NCI-H146 treated with DMSO at 0.1 percent for 48 hours (cell line): Measurements from ENCODE around the gene NDE1.

Source experiments
- DNase-seq: peaks from one replicate; lab custom pipeline; 2025; ENCODE audit not compliant: unreplicated experiment; lab: John Stamatoyannopoulos, UW

NDE1 gene

DNA sequence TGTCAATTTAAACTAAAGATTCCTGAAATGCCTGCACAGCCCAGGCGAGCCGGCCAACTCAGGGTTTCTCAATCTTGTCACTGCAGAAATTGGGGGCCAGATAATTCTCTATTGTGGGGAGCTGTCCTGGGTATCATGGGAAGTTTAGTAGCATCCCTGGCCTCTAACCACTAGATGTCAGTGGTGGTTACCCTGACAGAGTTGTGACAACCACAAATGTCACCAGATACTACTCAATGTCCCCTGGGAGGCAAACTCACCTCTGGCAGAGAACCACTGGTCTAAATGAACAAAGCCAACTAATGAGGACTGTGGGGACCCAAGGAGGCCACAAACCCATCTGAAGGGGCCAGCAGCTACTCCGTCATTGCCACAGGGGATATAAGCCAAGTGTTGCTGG is 115.8 kb downstream of the NDE1 start:
- DNase-seq: peak; percentile 25

- DNase-seq: no peak
Measured at GRCh38 chr16:15766918-15767317, 116.9 kb downstream of the NDE1 start.

DNA sequence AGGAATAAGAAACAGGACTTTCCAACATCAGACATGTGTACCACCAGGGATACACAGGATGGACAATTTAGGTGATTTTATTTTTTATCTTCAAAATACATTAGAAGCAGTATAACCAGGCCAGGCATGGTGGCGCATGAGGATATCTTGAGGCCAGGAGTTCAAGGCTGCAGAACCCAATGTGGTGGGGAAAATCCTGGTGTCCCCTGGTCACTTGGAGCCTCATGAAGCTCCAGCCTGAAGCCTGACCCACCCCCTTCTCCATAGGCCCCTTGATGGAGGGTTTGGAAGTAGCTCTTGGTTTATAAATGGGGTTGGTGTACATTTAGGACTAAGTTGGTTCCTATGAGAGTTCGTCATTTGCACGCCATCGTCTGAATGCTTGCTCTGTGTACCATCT is 118.2 kb downstream of the NDE1 start:
- DNase-seq: no peak

GRCh38 chr16:15769239-15769638 is 119.2 kb downstream of the NDE1 start:
- DNase-seq: no peak

DNA sequence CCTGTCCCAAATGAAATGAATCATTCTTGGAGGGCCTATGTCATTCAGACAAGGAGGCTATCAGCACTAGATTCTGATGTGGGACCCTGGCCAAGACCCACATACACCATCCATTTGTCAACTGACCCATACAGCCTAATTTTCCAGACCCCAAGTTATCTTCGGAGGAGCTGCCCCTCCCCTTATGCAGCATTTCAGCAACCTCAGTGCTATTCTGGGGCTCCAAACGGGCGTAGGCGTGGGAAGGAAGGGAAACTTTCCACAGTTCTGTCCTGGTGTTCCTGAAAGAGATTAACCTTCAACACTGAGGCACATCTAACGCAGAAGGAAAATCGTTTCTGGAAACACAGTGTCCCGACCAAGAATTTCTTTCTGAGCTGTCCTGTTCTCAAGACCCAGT is 120.1 kb downstream of the NDE1 start:
- DNase-seq: no peak

DNA sequence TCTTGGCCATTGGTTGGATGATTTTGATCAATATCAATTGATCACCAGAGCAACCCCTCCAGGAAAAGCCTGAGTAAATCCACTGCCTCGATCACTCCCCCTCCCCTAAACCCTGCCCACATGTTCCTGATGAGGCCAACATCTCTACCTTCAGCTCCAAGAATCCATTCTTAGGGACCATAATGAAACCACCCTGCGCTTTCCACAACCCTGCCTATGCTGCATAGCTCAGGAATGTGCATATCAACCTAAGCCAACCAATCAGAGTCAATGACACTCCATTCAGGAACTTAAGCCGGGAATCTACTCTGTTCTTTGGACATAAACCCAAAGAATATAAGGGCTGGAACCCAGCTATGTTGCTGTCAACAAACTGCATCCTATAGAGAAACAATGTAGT is 120.5 kb downstream of the NDE1 start:
- no peak for DNase-seq

GRCh38 chr16:15771694-15772093 is 121.6 kb downstream of the NDE1 start:
- no peak for DNase-seq

DNA sequence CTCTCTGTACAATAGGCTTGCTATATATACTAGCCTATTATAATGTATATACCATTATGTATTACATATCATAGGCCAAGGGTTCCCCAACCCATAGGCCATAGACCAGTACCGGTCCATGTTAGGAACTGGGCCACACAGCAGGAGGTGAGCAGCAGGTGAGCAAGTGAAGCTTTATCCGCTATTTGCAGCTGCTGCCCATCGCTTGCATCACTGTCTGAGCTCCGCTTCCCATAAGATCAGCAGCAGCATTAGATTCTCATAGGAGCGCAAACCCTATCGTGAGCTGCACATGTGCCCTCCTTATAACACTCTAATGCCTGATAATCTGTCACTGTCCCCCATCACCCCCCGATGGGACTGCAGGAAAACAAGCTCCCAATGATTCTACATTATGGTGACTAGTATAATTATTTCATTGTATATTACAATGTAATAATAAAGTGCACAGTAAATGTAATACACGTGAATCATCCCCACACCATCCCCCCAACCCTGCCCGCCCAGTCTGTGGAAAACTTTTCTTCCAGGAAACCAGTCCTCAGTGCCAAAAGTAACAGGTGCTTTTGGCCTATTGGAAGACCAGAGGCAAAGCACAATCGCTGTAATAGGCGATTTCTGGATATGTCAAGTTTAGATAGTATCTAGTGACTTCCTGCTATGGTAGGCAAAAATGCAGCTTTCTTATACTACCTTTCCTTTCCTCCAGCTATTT is 122.7 kb downstream of the NDE1 start:
- no peak for DNase-seq

GRCh38 chr16:15773968-15774367 is 123.9 kb downstream of the NDE1 start:
- no peak for DNase-seq

DNA sequence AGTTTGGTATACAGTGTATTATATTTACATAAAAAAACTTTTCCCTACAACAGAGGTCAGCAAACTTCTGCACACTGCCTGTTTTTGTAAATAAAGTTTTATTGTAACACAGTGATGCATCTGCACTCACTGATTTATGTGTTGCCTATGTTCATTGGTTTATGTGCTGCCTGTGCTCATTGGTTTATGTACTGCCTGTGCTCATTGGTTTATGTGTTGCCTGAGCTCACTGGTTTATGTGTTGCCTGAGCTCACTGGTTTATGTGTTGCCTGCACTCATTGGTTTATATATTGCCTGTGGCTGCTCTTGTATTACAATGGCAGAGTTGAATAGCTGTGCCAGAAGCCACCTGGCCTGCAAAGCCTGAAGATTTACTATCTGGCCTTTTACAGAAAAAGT is 125.2 kb downstream of the NDE1 start:
- DNase-seq: no peak

- DNase-seq: no peak
Measured at GRCh38 chr16:15775663-15776304, 125.7 kb downstream of the NDE1 start.
